ENCODE measurements around the gene PTPN22.

Gene PTPN22

GRCh38 chr1:113780374-113781146, 91.0 kb downstream of the PTPN22 start:
- Mint-ChIP-seq H3K27ac (ENCODE audit: low read depth) (no peak overlapping the region), H3K27me3 (no peaks in the 10 kb centered on the region), H3K36me3 (ENCODE audit: insufficient read depth) (peaks cover 19% of the 10 kb centered on the region), H3K9me3 (peaks cover 5% of the 10 kb centered on the region), H3K4me3 (no peak overlapping the region), H3K4me1 (peaks cover 30% of the 10 kb centered on the region)
- ATAC-seq (replicated peaks; ENCODE audit: extremely low read depth, poor library complexity, severe bottlenecking) (no peak), DNase-seq (ENCODE audit: low spot score in 2 of 2) (no peak)

DNA sequence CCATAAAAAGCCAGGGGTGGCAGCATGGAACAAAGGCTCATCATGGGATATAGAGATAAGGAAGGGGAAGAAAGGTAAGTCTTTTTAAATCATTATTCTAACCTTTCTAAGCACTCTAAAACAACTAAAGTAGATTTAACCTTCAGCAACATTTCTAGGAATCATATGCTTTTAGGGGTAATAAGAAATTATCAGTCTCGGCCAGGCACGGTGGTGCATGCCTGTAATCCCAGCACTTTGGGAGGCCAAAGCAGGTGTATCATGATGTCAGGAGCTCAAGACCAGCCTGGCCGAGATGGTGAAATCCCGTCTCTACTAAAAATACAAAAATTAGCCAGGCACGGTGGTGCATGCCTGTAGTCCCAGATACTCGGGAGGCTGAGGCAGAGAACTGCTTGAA, 92.0 kb downstream of the PTPN22 start:
- Mint-ChIP-seq H3K27me3 (no peaks in the 10 kb centered on the region), H3K36me3 (ENCODE audit: insufficient read depth) (peaks cover 20% of the 10 kb centered on the region), H3K4me3 (no peak overlapping the region), H3K4me1 (peaks cover 25% of the 10 kb centered on the region), H3K27ac (ENCODE audit: low read depth) (peak overlapping the region; percentile 62), H3K9me3 (peaks cover 5% of the 10 kb centered on the region)
- DNase-seq (ENCODE audit: low spot score in 2 of 2) (no peak), ATAC-seq (replicated peaks; ENCODE audit: extremely low read depth, poor library complexity, severe bottlenecking) (no peak)

DNA sequence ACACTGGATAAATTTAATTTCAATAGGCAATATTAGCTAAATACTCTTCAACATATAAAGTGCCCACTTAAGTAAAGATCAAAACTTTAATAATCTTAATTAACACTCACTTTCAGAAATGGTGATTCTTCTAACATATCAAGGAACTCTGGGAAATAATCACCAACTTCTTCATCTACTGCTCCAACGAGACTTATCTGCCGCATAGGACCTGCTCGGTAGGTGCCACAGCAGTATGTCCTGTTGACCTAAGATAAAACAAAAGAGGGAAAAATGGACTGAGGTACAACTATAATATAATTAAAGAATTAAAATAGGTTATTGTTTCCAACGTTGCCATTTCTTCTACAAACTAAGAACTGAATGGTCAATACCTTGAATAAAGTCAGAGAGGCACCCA, 94.0 kb downstream of the PTPN22 start:
- no peak for DNase-seq (ENCODE audit: low spot score in 2 of 2)
- H3K36me3 Mint-ChIP-seq (ENCODE audit: insufficient read depth): peaks cover 23% of the 10 kb centered on the region
- no peaks in the 10 kb centered on the region for H3K27me3 Mint-ChIP-seq
- H3K9me3 Mint-ChIP-seq: peaks cover 5% of the 10 kb centered on the region
- no peak overlapping the region for H3K4me3 Mint-ChIP-seq
- H3K27ac Mint-ChIP-seq (ENCODE audit: low read depth): no peak overlapping the region
- H3K4me1 Mint-ChIP-seq: peaks cover 13% of the 10 kb centered on the region
- ATAC-seq (replicated peaks; ENCODE audit: extremely low read depth, poor library complexity, severe bottlenecking): no peak

DNA sequence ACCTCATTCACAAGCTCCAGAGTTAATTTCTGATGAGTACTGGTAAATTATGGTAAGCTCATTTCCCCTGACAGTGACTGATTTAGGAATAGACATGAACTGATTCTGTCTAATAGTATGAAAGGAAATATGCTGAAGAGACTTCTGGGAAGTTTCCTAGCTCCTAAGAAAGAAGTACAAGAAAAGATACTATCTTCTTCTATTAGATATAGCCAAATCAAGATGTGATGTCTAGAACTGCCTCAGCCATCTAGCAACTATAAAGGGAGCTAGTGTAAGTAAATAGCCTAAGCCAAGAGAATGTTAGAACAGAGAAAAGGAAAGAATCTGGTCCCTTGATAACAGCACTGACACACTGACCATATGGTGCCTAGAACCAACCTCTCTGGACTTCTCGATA, 101.5 kb downstream of the PTPN22 start:
- Mint-ChIP-seq H3K27me3 (no peaks in the 10 kb centered on the region), H3K27ac (ENCODE audit: low read depth) (peak overlapping the region; percentile 62), H3K36me3 (ENCODE audit: insufficient read depth) (peaks cover 29% of the 10 kb centered on the region), H3K4me3 (no peak overlapping the region), H3K9me3 (no peaks in the 10 kb centered on the region), H3K4me1 (peaks cover 26% of the 10 kb centered on the region)
- ATAC-seq (replicated peaks; ENCODE audit: extremely low read depth, poor library complexity, severe bottlenecking) (no peak), DNase-seq (ENCODE audit: low spot score in 2 of 2) (no peak)

- DNase-seq (ENCODE audit: low spot score in 2 of 2): no peak
- no peak overlapping the region for H3K4me3 Mint-ChIP-seq
- H3K27ac Mint-ChIP-seq (ENCODE audit: low read depth): peak overlapping the region; percentile 62
- H3K9me3 Mint-ChIP-seq: no peaks in the 10 kb centered on the region
- H3K4me1 Mint-ChIP-seq: peaks cover 26% of the 10 kb centered on the region
- H3K36me3 Mint-ChIP-seq (ENCODE audit: insufficient read depth): peaks cover 33% of the 10 kb centered on the region
- no peak for ATAC-seq (replicated peaks; ENCODE audit: extremely low read depth, poor library complexity, severe bottlenecking)
- no peaks in the 10 kb centered on the region for H3K27me3 Mint-ChIP-seq
Observed at GRCh38 chr1:113769601-113769970, 101.9 kb downstream of the PTPN22 start.

DNA sequence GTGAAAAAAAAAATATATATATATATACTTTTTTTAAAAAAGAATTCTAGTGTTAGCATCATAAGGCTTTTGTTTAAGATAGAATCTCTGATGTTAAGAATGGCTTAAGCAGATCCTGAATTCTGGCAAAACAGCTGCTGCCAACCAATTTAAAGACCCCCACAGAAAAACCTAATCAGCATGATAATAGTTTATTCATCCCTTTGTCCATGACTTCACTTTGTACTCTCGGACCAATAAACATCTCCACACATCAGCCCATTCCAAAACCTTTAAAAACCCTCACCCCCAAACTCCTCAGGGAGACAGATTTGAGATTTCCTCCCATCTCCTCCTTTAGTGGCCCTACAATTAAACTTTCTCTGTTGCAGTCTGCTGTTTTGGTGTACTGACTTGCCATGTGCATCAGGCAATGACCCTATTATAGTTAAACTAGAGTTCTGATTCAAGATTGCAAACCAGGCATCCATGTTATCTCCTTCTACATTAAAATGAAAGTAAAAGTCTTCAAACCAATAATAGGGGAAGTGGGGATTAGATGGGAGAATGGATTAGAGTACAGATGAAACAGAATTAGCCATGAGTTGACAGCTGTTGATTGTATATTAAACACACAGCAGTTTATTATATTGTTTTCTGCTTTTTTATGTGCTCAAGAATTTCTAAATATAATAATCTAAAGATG, 102.5 kb downstream of the PTPN22 start:
- ATAC-seq (replicated peaks; ENCODE audit: extremely low read depth, poor library complexity, severe bottlenecking) (no peak), DNase-seq (ENCODE audit: low spot score in 2 of 2) (no peak)
- no peak overlapping the region for H3K4me3 Mint-ChIP-seq
- H3K36me3 Mint-ChIP-seq (ENCODE audit: insufficient read depth): peaks cover 35% of the 10 kb centered on the region
- H3K9me3 Mint-ChIP-seq: no peaks in the 10 kb centered on the region
- H3K27me3 Mint-ChIP-seq: no peaks in the 10 kb centered on the region
- peaks cover 26% of the 10 kb centered on the region for H3K4me1 Mint-ChIP-seq
- peak overlapping the region; percentile 62 for H3K27ac Mint-ChIP-seq (ENCODE audit: low read depth)

DNA sequence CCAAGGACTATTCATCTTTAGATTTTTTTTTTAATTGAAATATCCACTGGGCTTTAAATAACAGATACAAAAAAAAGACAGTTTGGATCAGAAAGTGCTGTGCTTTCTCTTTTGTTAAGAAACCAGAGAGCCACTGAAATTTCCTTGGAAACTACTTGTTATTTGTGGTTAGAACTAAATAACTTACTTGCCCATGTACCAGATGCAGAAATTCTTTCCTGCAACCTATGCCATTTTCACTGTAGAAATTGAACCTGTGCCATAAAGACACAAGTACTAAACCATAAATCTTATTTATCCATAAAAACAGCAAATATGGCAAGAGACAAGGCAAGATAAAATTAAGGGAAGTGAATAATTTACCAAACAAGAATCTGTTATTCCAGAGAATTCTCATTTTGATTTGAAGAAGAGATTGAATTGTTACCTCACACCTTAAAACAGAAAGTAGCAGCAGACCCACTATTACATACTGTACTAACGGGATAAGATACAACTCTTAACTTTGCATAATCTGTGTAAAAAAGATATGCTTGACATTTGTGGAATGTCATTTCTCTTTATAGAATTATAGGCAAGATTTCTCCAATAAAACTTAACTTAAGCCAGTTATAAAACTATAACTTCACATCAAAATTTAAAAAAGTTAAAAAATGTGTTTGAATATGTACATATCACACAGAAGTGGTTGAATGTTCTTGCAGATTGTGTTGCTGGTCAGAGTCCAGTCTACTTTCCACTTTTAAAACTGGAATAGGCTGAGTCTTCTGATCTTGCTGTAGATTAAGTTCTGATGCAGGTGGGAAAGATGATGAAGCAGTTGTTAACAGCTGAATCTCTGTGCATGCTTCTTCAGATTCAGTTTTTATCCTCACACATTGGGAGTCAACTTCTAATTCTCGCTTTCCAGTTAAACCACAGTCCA, 105.9 kb downstream of the PTPN22 start:
- Mint-ChIP-seq H3K4me1 (peaks cover 16% of the 10 kb centered on the region), H3K36me3 (ENCODE audit: insufficient read depth) (peaks cover 30% of the 10 kb centered on the region), H3K27ac (ENCODE audit: low read depth) (no peak overlapping the region), H3K4me3 (no peak overlapping the region), H3K9me3 (no peaks in the 10 kb centered on the region), H3K27me3 (no peaks in the 10 kb centered on the region)
- DNase-seq (ENCODE audit: low spot score in 2 of 2) (no peak), ATAC-seq (replicated peaks; ENCODE audit: extremely low read depth, poor library complexity, severe bottlenecking) (no peak)
